ENCODE measurements around the gene SPAG9.
"Not testable (repeated sequence)": the region's sequence is repeated elsewhere in the genome, so short reads cannot be mapped to it uniquely, and the experiment has no call there.

Gene SPAG9

GRCh38 chr17:50952013-50952412, 168.7 kb downstream of the SPAG9 start:
- no peak for DNase-seq

- DNase-seq, result peak; percentile 84
Observed at GRCh38 chr17:50949989-50950877, 170.4 kb downstream of the SPAG9 start.

GRCh38 chr17:50949128-50949988, 171.3 kb downstream of the SPAG9 start:
- no peak for DNase-seq

GRCh38 chr17:50948711-50949110, 172.0 kb downstream of the SPAG9 start:
- no peak for DNase-seq

DNA sequence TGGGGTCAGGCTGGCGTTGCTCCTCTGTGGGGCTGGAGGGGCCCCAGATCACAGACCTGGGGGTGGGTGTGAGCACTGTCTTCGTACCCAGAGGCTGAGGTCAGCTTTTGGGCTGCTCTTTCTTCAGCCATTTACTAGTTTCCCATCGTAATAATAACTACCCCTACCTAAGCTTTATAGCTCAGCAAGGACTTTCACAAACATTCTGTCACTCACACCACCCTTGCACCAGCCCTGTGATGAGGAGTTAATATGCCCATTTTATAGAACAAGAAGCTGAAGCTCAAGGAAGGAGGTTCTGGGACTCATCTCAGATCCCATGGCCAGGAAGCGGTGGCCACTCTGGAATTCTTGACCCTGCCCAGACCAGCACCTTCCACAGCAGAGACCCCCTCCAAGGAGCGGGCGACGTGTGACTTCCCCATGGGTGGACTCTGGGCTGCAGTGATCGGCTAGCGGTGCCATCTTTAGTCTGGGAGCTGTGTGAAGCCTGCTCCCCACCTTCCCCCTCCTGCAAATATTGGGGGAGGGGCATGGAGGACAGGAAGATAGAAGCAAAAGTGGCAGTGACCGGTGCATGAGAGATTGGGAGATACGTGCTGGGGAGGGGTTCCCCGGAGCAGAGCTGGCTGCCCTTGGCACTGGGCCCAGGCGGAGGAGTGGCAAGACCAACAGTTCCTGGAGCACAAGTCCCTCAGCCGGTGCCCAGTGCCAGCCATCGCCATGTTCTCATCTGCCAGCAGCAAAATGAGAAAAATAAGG, 172.7 kb downstream of the SPAG9 start:
- DNase-seq, result peak; percentile 80

DNA sequence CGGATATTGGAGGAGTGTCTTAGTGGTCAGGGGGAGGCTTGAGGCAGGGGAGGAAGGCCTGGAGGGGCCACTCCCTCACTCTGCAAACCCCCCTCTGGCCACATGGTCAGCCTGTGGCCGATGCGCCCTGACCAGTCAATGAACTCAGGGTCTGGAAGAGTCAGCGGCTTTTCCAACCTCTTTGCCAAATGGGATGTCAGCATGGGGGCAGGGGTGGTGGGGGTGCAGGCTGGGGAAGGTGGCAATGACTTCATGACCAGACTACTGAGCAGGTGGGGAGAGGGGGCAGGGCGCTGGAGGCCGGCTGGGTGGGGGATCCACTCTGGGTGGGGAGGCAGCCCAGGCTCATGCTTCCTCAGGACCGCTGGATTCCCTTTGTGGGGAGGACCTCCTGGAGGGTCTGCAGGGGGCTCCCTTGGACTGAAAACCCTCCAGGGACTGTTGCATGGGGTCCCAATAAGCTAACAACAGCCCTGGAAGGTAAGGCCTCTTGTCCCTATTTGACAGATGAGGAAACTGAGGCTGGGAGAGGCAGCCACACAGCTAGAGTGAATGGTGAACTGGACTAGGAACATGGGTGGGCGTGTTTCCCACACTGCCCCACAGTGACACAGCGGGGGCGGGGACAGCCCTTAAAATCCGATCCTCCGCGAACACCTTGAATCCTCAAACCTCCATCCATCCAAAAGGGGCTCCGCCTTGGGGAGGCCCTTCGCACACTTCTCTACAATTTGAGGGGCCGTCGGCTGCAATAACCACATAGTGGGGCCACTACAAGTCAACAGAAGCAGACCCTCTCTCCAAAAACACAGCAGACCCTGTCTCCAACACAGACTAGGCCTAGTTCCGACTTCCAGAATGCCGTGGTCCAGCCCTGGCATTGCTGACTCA, 173.5 kb downstream of the SPAG9 start:
- no peak for DNase-seq

DNA sequence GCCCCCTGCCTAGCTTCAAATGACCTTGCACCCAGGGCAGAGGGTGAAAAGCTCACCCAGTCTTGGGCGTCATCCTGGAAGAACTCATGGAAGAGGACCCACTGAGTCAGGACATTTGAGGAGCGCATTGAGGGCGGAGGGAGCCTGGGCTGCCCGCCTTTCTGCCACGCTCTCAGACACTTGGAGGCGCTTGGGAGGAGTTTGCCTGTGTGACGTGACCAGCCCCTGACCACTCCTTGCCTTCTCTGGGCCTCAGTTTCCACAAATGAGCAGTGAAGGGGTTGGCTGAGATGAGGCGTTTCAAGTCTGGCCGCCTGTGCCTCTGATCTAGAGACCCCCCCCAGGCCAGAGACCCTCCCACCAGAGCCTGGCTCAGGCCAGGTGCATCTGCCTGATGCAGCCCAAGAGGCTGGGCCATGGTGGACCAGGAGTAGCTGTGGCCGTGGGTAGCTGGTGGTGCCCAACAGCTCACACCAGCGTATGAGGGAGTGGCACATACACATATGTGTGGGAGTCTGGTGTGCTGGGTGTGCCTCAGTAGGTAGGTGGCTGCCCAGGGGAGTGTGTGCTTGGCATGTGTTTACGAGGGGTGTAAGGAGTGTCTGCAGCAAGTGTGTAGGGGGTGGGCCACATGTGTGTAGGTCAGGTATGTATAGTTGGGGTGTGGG, 174.3 kb downstream of the SPAG9 start:
- DNase-seq, result no peak

DNA sequence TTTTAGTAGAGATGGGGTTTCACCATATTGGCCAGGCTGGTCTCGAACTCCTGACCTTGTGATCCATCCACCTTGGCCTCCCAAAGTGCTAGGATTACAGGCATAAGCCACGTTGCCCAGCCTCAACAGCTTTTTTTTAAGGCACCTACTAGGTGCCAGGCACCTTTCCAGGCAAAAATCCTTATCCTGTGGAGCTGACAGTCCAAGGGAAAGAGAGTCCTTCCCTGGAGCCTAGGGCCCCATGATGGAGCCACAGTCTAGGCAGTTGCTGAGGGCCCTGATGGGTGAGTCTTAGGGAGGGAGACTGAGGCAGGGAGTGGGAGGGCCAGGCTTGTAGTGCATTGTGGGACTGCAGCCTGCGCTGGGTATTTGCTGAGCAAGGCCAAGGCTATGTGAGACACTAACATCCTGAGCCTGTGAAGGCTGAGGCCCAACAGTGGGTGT, 174.9 kb downstream of the SPAG9 start:
- no peak for DNase-seq

DNA sequence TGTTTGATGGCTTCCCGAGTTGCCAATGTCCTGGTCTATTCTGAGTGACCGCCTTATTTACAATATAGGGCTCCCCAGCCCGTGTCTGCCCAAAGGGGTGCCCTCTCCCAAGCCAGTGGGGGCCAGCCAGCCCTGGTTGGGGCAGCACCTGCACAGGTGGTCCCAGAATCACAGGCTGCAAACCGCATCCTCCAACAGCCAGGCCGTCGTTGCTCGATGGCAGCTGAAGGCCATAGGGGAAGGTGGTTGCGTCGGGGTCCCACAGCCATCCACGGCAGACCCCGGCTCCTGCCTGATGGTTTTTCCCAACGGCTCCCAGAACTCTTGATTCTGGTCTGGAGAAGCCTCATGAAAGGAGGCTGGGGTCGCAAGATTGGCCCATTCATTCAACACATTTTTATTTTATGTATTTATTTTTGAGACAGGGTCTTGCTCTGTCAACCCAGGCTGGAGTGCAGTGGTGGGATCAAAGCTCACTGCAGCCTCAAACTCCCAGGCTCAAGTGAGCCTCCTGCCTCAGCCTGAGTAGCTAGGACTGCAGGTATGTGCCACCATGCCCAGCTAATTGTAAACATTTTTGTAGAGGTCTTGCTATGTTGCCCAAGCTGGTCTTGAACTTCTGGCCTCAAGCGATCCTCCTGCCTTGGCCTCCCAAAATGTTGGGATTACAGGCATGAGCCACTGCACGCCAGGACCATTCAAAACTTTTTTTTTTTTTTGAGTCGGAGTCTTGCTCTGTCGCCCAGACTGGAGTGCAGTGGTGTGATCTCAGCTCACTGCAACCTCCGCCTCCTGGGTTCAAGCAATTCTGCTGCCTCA, 175.6 kb downstream of the SPAG9 start:
- DNase-seq, result no peak

DNA sequence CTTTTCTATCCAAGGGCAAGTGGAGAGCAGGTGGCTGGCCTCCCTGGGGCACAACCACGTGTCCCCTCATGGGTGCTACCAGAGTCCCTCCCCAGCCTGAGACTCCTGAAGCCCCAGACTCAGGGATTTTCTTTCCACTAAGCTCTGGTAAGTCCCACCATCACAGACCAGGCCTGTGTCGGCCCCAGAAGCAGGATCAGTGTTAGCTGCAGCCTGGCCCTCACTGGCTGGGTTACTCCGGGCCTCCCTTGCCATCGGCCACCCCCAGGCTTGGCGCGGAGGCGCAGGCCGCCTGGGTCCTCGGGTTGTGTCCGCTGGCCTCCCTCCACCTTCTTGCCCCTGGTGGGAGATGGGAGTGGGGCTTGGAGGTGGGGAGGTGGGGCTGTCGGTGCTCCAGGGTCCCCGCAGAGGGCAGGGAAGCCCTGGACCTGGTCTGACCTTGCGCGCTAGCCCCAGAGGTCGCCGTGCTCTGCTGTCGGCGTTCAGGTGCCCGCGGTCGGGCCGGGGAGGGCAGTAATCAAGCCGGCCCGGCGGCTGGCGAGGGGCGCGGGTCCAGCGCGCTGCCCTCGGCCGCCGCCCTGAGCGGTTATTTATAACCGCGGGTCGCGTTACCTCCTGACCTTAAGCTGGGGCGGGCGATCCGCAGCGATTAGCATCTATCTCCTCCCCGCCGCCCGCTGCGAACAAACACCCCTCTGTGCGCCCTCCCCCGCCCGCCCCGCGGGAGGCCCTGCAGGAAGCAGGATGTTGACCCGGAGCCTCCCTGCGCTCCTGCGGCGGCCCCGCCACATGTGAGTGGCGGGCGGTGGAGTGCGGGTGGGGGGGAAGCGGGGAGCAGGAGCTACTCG, 176.4 kb downstream of the SPAG9 start:
- DNase-seq, result peak; percentile 85

DNA sequence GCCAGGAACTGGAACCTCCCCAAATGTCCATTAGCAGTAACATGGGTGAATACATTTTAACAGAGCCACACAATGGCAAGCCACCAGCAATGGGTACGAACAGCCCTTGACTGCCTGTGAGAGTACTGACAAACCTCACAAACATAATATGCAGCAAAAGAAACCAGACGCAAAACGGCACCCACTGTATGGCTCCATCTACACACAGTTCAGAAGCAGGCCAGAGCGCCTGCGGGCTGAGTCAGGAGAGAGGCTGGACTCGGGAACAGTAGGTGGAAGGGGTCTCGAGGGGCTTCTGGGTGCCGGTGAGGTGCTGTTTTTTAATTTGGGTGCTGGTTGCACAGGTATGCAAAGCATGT, 177.1 kb downstream of the SPAG9 start:
- DNase-seq, result no peak

GRCh38 chr17:50941676-50942048, 179.0 kb downstream of the SPAG9 start:
- not testable (repeated sequence) for DNase-seq

- DNase-seq, result no peak
Observed at GRCh38 chr17:50939795-50940684, 180.6 kb downstream of the SPAG9 start.

DNA sequence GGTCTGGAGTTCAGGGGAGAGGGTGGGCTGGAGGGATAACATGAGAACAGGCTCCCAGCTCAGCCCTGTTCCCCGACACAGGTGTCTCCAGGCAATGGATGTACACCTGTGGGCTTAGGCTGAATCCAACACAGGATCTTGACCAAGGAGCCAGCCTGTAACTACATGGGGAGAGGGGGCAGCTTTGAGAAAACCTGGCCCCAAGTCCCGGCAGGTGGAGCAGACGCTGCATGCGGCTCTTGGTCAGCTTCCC, 181.2 kb downstream of the SPAG9 start:
- no peak for DNase-seq

GRCh38 chr17:50938821-50939541, 181.7 kb downstream of the SPAG9 start:
- DNase-seq, result no peak

DNA sequence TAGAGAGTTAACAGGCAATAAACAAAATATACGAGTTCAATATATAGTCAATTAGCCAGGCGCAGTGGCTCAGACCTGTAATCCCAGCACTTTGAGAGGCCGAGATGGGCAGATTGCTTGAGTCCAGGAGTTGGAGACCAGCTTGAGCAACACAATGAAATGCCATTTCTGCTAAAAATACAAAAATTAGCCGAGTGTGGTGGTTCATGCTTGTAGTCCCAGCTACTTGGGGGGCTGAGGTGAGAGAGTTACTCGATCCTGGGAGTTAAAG, 184.7 kb downstream of the SPAG9 start:
- no peak for DNase-seq

- DNase-seq, result peak; percentile 71
Observed at GRCh38 chr17:50935221-50935995, 185.3 kb downstream of the SPAG9 start.

All from femur (tissue), 1 donor.